Tibial nerve (tissue), 3 donors: ENCODE results near the gene ANKDD1B.

Experiments used
- CTCF ChIP-seq, 5 experiments: fragments of 200-600 bp in 3 of 5; fragments of 450-650 bp in 2 of 5; sonication (generic) in 3 of 5; IDR thresholded peaks; one replicate each; pipeline ENCODE4 v1.5.1; 2016 to 2019; ENCODE audit warnings: antibody characterized with exemption in 5 of 5, mild to moderate bottlenecking in 3 of 5, moderate library complexity in 2 of 5
- POLR2A ChIP-seq, 2 donors: fragments of 450-650 bp; IDR thresholded peaks; one replicate each; pipeline ENCODE4 v1.6.1; 2017; ENCODE audit warnings: antibody characterized with exemption in 2 of 2, mild to moderate bottlenecking in 2 of 2, moderate library complexity in 2 of 2

DNA sequence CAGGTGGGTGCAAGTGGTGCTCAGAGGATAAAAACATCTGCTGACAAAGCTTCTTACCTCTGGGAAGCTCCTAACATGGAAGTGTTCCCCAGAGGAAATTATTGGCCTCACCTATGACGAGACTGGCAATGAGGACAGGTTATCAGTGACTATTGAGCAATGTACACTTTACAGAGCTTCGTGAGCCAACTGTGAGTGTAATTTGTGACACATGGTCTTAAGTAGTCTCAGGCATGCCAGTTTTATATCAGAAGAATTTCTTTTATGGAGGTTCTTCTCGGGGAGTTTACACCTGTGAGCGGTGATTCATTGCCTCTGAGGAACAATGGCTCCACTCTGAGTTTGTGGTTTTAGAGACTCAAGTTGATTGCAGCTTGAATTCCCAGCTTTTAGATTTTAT, 11.3 kb downstream of the ANKDD1B start:
- TF ChIP-seq CTCF (IDR thresholded peaks at IDR 0.05) = no peak
- TF ChIP-seq POLR2A (IDR thresholded peaks at IDR 0.05) = no peak
